OCI-LY7 (cell line): ENCODE results near the gene ELF1.

Experiments used
- EZH2phosphoT487 ChIP-seq: fragments of 200-600 bp; sonication (generic); IDR thresholded peaks from 2 replicates; pipeline ENCODE4 v1.6.1; 2018; ENCODE audit warnings: low read depth, borderline replicate concordance, mild to moderate bottlenecking, mixed run types, antibody characterized with exemption, low read length, moderate library complexity, mixed read lengths
- TF ChIP-seq, protein P1 (sequence below): fragments of 200-600 bp; sonication (generic); conservative IDR thresholded peaks from 2 replicates; pipeline ENCODE4 v1.5.1; 2014; ENCODE audit warnings: mild to moderate bottlenecking, antibody characterized with exemption, low read length, moderate library complexity, mixed read lengths

- TF ChIP-seq, protein P1, sequence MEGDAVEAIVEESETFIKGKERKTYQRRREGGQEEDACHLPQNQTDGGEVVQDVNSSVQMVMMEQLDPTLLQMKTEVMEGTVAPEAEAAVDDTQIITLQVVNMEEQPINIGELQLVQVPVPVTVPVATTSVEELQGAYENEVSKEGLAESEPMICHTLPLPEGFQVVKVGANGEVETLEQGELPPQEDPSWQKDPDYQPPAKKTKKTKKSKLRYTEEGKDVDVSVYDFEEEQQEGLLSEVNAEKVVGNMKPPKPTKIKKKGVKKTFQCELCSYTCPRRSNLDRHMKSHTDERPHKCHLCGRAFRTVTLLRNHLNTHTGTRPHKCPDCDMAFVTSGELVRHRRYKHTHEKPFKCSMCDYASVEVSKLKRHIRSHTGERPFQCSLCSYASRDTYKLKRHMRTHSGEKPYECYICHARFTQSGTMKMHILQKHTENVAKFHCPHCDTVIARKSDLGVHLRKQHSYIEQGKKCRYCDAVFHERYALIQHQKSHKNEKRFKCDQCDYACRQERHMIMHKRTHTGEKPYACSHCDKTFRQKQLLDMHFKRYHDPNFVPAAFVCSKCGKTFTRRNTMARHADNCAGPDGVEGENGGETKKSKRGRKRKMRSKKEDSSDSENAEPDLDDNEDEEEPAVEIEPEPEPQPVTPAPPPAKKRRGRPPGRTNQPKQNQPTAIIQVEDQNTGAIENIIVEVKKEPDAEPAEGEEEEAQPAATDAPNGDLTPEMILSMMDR = peak; percentile 85
- TF ChIP-seq EZH2phosphoT487 = no peak
These were observed 36.0 kb upstream of the ELF1 start for GRCh38 chr13:41054919-41055619.
